GM12878 (cell line): Measurements from ENCODE around the gene ROPN1B.

Experiments used
- ATF2 ChIP-seq: IDR thresholded peaks from 2 replicates; pipeline ENCODE4 v1.6.1; 2012; ENCODE audit warnings: low read length, inconsistent platforms
- CHD2 ChIP-seq: IDR thresholded peaks from 2 replicates; pipeline ENCODE4 v1.6.1; 2011; ENCODE audit warnings: low read depth, low read length, improper control_type of control experiment, borderline replicate concordance
- CTCF ChIP-seq, 3 experiments: IDR thresholded peaks in 2 of 3; conservative IDR thresholded peaks in 1 of 3; 2 replicates each; pipeline ENCODE4 v1.5.1; 2011; ENCODE audit warnings: low read depth in 3 of 3, low read length in 3 of 3, mild to moderate bottlenecking in 3 of 3, control low read depth in 2 of 3, moderate library complexity in 2 of 3, inconsistent platforms in 1 of 3, mixed read lengths in 1 of 3; ENCODE audit not compliant: control insufficient read depth in 2 of 3, insufficient read depth in 1 of 3; ENCODE audit errors: extremely low read depth in 1 of 3
- EP300 ChIP-seq, 2 experiments: fragments of 150-350 bp in 1 of 2; IDR thresholded peaks; 2 replicates each; pipeline ENCODE4 v1.6.1; 2011 to 2012; ENCODE audit warnings: low read depth in 2 of 2, low read length in 2 of 2, borderline replicate concordance in 1 of 2, improper control_type of control experiment in 1 of 2, inconsistent platforms in 1 of 2; ENCODE audit not compliant: control insufficient read depth in 1 of 2
- FOS ChIP-seq: IDR thresholded peaks from 3 replicates; pipeline ENCODE4 v1.6.1; 2011; ENCODE audit warnings: borderline replicate concordance; ENCODE audit not compliant: insufficient read length; ENCODE audit errors: extremely low read depth
- FOXM1 ChIP-seq: IDR thresholded peaks from 2 replicates; pipeline ENCODE4 v1.6.1; 2012; ENCODE audit warnings: low read depth, mild to moderate bottlenecking, inconsistent platforms, low read length, moderate library complexity
- HDAC6 ChIP-seq: fragments of 200-600 bp; sonication (generic); IDR thresholded peaks from one replicate; pipeline ENCODE4 v1.8.0; 2017; ENCODE audit warnings: antibody characterized with exemption; ENCODE audit not compliant: unreplicated experiment
- POLR2AphosphoS5 ChIP-seq: IDR thresholded peaks from 2 replicates; pipeline ENCODE4 v1.6.1; 2011; ENCODE audit warnings: mild to moderate bottlenecking, low read length, inconsistent platforms
- RAD21 ChIP-seq: IDR thresholded peaks from 2 replicates; pipeline ENCODE4 v1.6.1; 2011; ENCODE audit warnings: mild to moderate bottlenecking, low read depth, low read length, moderate library complexity; ENCODE audit not compliant: insufficient read depth
- REST ChIP-seq: IDR thresholded peaks from 2 replicates; pipeline ENCODE4 v1.6.1; 2012; ENCODE audit warnings: mild to moderate bottlenecking, low read depth, low read length
- SUZ12 ChIP-seq: fragments of 200-600 bp; sonication (generic); IDR thresholded peaks from one replicate; pipeline ENCODE4 v1.6.1; 2018; ENCODE audit warnings: antibody characterized with exemption, mild to moderate bottlenecking; ENCODE audit not compliant: unreplicated experiment
- ZNF207 ChIP-seq: fragments of 450-650 bp; IDR thresholded peaks from 2 replicates; pipeline ENCODE4 v1.6.1; 2014; ENCODE audit warnings: antibody characterized with exemption, mild to moderate bottlenecking, borderline replicate concordance
- ZNF274 ChIP-seq: IDR thresholded peaks from one replicate; pipeline ENCODE4 v1.8.0; 2011; ENCODE audit not compliant: insufficient read length, insufficient read depth

GRCh38 chr3:126023390-126023789, 54.4 kb downstream of the ROPN1B start:
- TF ChIP-seq ZNF274 (no peak), POLR2AphosphoS5 (no peak), REST (no peak), RAD21 (no peak), FOXM1 (no peak), FOS (no peak), SUZ12 (no peak), HDAC6 (no peak), CTCF (IDR thresholded peaks at IDR 0.05 in 2 of 3, conservative IDR thresholded peaks at IDR 0.05 in 1 of 3; ENCODE audit: control insufficient read depth in 2 of 3, extremely low read depth in 1 of 3, insufficient read depth in 1 of 3, low read depth in 3 of 3, low read length in 3 of 3) (no peak), ATF2 (no peak), EP300 (IDR thresholded peaks at IDR 0.05; ENCODE audit: borderline replicate concordance in 1 of 2, control insufficient read depth in 1 of 2, low read depth in 2 of 2, low read length in 2 of 2) (no peak), CHD2 (no peak), ZNF207 (no peak)
